Measurements from ENCODE around the gene PSENEN. TPM values are rescaled to one million over a fixed set of nuclear protein-coding genes. Genes with fewer than 3 reads are reported as not detected.

PSENEN gene
- polyA plus RNA-seq, 2 of the 4 experiments (the other 2 are of a cell fraction): 111 to 191 TPM

GRCh38 chr19:35738887-35739229, 6.6 kb upstream of the PSENEN start:
- peaks cover 14% of the 10 kb centered on the region for H3K4me1 ChIP-seq
- H3K9me3 ChIP-seq: no peaks in the 10 kb centered on the region
- POLR2A ChIA-PET: interaction anchor here (0.5 to 2.0 kb wide), 3 partner anchors 9 to 107 kb away, joined by 3 to 9 read pairs (median 3); partner anchors contain the start of gene LIN37
- no peak overlapping the region for H3K27ac ChIP-seq
- CTCF ChIA-PET: interaction anchor here (2.1 to 3.4 kb wide), 3 partner anchors 12 to 190 kb away, joined by 12 to 32 read pairs (median 18); no protein-coding TSS in a partner anchor
- no peak overlapping the region for H3K4me3 ChIP-seq
- no peak for DNase-seq (ENCODE audit: low read depth in 1 of 2, low spot score in 1 of 2)
- no peak for ATAC-seq
- H3K4me2 ChIP-seq: no peak overlapping the region
- FAIRE-seq: no peak
- 91% methylated on average over 2 of the region's 2 CpGs for WGBS (ENCODE audit: missing lambda C conversion rate)
- TF ChIP-seq FOSL2 (IDR thresholded peaks at IDR 0.05) (no peak), FOSL2 (CRISPR knock-in tag; IDR thresholded peaks at IDR 0.05) (no peak), CEBPB (IDR thresholded peaks at IDR 0.05) (no peak), HOXB13 (CRISPR knock-in tag; IDR thresholded peaks at IDR 0.05; ENCODE audit: low read depth) (no peak), EHMT2 (IDR thresholded peaks at IDR 0.05; ENCODE audit: low read depth) (no peak), CHD2 (IDR thresholded peaks at IDR 0.05; ENCODE audit: low read length, partially characterized antibody) (no peak), NFE2L2 (conservative IDR thresholded peaks at IDR 0.05; ENCODE audit: low read length) (no peak), PHF8 (IDR thresholded peaks at IDR 0.05; ENCODE audit: borderline replicate concordance, low read depth) (no peak), MAFK (IDR thresholded peaks at IDR 0.05; ENCODE audit: partially characterized antibody) (no peak), MAZ (IDR thresholded peaks at IDR 0.05; ENCODE audit: borderline replicate concordance, low read depth, low read length) (no peak), FOSB (CRISPR knock-in tag; IDR thresholded peaks at IDR 0.05) (no peak), HEYL (CRISPR knock-in tag; IDR thresholded peaks at IDR 0.05) (no peak), HOXA7 (CRISPR knock-in tag; IDR thresholded peaks at IDR 0.05) (no peak), POLR2AphosphoS2 (conservative IDR thresholded peaks at IDR 0.05; ENCODE audit: low read length) (no peak)
- TF ChIP-seq, protein P1, sequence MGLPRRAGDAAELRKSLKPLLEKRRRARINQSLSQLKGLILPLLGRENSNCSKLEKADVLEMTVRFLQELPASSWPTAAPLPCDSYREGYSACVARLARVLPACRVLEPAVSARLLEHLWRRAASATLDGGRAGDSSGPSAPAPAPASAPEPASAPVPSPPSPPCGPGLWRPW (IDR thresholded peaks at IDR 0.05): no peak
- TF ChIP-seq, protein P2, sequence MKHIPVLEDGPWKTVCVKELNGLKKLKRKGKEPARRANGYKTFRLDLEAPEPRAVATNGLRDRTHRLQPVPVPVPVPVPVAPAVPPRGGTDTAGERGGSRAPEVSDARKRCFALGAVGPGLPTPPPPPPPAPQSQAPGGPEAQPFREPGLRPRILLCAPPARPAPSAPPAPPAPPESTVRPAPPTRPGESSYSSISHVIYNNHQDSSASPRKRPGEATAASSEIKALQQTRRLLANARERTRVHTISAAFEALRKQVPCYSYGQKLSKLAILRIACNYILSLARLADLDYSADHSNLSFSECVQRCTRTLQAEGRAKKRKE (CRISPR knock-in tag; IDR thresholded peaks at IDR 0.05; ENCODE audit: low read depth): no peak

- CTCF ChIA-PET: interaction anchor here (1.1 to 3.4 kb wide), 10 partner anchors 14 to 192 kb away, joined by 4 to 18 read pairs (median 6); no protein-coding TSS in a partner anchor
- H3K9me3 ChIP-seq: no peaks in the 10 kb centered on the region
- FAIRE-seq (no peak), DNase-seq (ENCODE audit: low read depth in 1 of 2, low spot score in 1 of 2) (no peak), ATAC-seq (peak in 1 of 2 experiments; percentile 0; a peak in 1 of 6 replicates)
- peak overlapping the region; percentile 47 for H3K4me3 ChIP-seq
- H3K4me1 ChIP-seq: peaks cover 19% of the 10 kb centered on the region
- POLR2A ChIA-PET: interaction anchor here (0.5 to 2.0 kb wide), 8 partner anchors 8 to 275 kb away, joined by 3 to 10 read pairs (median 6); partner anchors contain the start of genes ALKBH6, COX6B1 and LIN37
- no peak for TF ChIP-seq RAD21 (conservative IDR thresholded peaks at IDR 0.05 in 1 of 2, IDR thresholded peaks at IDR 0.05 in 1 of 2)
- TF ChIP-seq, protein P3, sequence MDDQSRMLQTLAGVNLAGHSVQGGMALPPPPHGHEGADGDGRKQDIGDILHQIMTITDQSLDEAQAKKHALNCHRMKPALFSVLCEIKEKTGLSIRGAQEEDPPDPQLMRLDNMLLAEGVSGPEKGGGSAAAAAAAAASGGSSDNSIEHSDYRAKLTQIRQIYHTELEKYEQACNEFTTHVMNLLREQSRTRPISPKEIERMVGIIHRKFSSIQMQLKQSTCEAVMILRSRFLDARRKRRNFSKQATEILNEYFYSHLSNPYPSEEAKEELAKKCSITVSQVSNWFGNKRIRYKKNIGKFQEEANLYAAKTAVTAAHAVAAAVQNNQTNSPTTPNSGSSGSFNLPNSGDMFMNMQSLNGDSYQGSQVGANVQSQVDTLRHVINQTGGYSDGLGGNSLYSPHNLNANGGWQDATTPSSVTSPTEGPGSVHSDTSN (IDR thresholded peaks at IDR 0.05): peak; percentile 31; the same call in 1 of the 2 replicates
- no peak for TF ChIP-seq CHD4 (IDR thresholded peaks at IDR 0.05; ENCODE audit: borderline replicate concordance)
- 0 out of 5 replicates have a peak, but pooled peaks of 1 of the 2 experiments have one; percentile 48 for TF ChIP-seq JUN (IDR thresholded peaks at IDR 0.05)
- no peak for TF ChIP-seq CEBPB (IDR thresholded peaks at IDR 0.05)
- 0 out of 2 replicates have a peak, but pooled peaks have one; percentile 1 for TF ChIP-seq NFE2L2 (conservative IDR thresholded peaks at IDR 0.05; ENCODE audit: low read length)
- TF ChIP-seq POLR2AphosphoS2 (conservative IDR thresholded peaks at IDR 0.05; ENCODE audit: low read length): 0 out of 2 replicates have a peak, but pooled peaks have one; percentile 66
- 0 out of 2 replicates have a peak, but pooled peaks have one; percentile 52 for TF ChIP-seq TFCP2L1 (CRISPR knock-in tag; IDR thresholded peaks at IDR 0.05)
- TF ChIP-seq GATA3 (IDR thresholded peaks at IDR 0.05; ENCODE audit: borderline replicate concordance): 0 out of 2 replicates have a peak, but pooled peaks have one; percentile 15
- H3K4me2 ChIP-seq: peak overlapping the region; percentile 89
- peak overlapping the region; percentile 70 to 83 for H3K27ac ChIP-seq
- 94% methylated on average over 29 of the region's 29 CpGs for WGBS (ENCODE audit: missing lambda C conversion rate)
These were observed 6.0 kb upstream of the PSENEN start for GRCh38 chr19:35739275-35740107.

Data from A549 (cell line).